Measurements from ENCODE around the gene ACP2. TPM values are rescaled to one million over a fixed set of nuclear protein-coding genes. Genes with fewer than 3 reads are reported as not detected.

ACP2 gene
- total RNA-seq, 1 donor = 32.2 TPM

- no peak overlapping the region for H3K4me2 ChIP-seq (ENCODE audit: insufficient read depth, low read length)
- no peak overlapping the region for H2AFZ ChIP-seq (ENCODE audit: low read length)
- TF ChIP-seq, protein P1, sequence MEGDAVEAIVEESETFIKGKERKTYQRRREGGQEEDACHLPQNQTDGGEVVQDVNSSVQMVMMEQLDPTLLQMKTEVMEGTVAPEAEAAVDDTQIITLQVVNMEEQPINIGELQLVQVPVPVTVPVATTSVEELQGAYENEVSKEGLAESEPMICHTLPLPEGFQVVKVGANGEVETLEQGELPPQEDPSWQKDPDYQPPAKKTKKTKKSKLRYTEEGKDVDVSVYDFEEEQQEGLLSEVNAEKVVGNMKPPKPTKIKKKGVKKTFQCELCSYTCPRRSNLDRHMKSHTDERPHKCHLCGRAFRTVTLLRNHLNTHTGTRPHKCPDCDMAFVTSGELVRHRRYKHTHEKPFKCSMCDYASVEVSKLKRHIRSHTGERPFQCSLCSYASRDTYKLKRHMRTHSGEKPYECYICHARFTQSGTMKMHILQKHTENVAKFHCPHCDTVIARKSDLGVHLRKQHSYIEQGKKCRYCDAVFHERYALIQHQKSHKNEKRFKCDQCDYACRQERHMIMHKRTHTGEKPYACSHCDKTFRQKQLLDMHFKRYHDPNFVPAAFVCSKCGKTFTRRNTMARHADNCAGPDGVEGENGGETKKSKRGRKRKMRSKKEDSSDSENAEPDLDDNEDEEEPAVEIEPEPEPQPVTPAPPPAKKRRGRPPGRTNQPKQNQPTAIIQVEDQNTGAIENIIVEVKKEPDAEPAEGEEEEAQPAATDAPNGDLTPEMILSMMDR (IDR thresholded peaks at IDR 0.05; ENCODE audit: extremely low read depth, low read depth, low read length) = no peak
- peaks cover 11% of the 10 kb centered on the region for H3K4me1 ChIP-seq (ENCODE audit: insufficient read depth, low read length)
- no peaks in the 10 kb centered on the region for H3K27me3 ChIP-seq (ENCODE audit: insufficient read depth, low read length)
- no peak for DNase-seq (ENCODE audit: insufficient read length, low spot score, missing footprints)
- peak overlapping the region; percentile 32 for H3K27ac ChIP-seq (ENCODE audit: low read depth, low read length)
- peaks cover 12% of the 10 kb centered on the region for H3K79me2 ChIP-seq (ENCODE audit: insufficient read depth, low read length)
- no peaks in the 10 kb centered on the region for H3K9me3 ChIP-seq (ENCODE audit: low read depth, low read length)
- H3K4me3 ChIP-seq (ENCODE audit: insufficient read depth, low read length) = no peak overlapping the region
- peaks cover 5% of the 10 kb centered on the region for H4K20me1 ChIP-seq (ENCODE audit: insufficient read depth, low read length)
- H3K36me3 ChIP-seq (ENCODE audit: insufficient read depth, low read length) = peaks cover 26% of the 10 kb centered on the region
Measured at GRCh38 chr11:47222696-47223095, 25.9 kb downstream of the ACP2 start.

- Histone ChIP-seq H3K9me3 (ENCODE audit: low read depth, low read length) (no peaks in the 10 kb centered on the region), H2AFZ (ENCODE audit: low read length) (no peak overlapping the region), H3K4me3 (ENCODE audit: insufficient read depth, low read length) (no peak overlapping the region), H3K27ac (ENCODE audit: low read depth, low read length) (peak overlapping the region; percentile 65), H3K4me1 (ENCODE audit: insufficient read depth, low read length) (peaks cover 25% of the 10 kb centered on the region), H3K27me3 (ENCODE audit: insufficient read depth, low read length) (no peaks in the 10 kb centered on the region), H3K4me2 (ENCODE audit: insufficient read depth, low read length) (peak overlapping the region; percentile 29), H3K36me3 (ENCODE audit: insufficient read depth, low read length) (peaks cover 11% of the 10 kb centered on the region), H3K79me2 (ENCODE audit: insufficient read depth, low read length) (peaks cover 17% of the 10 kb centered on the region), H4K20me1 (ENCODE audit: insufficient read depth, low read length) (peaks cover 5% of the 10 kb centered on the region)
- DNase-seq (ENCODE audit: insufficient read length, low spot score, missing footprints) = no peak
- TF ChIP-seq, protein P1 (IDR thresholded peaks at IDR 0.05; ENCODE audit: extremely low read depth, low read depth, low read length) = no peak
Measured at GRCh38 chr11:47220401-47220821, 28.2 kb downstream of the ACP2 start.

GRCh38 chr11:47216121-47216798 lies 32.4 kb downstream of the ACP2 start:
- Histone ChIP-seq H3K27me3 (ENCODE audit: insufficient read depth, low read length) (no peaks in the 10 kb centered on the region), H3K36me3 (ENCODE audit: insufficient read depth, low read length) (peaks cover 4% of the 10 kb centered on the region), H3K4me2 (ENCODE audit: insufficient read depth, low read length) (peak overlapping the region; percentile 100), H3K9me3 (ENCODE audit: low read depth, low read length) (no peaks in the 10 kb centered on the region), H2AFZ (ENCODE audit: low read length) (no peak overlapping the region), H4K20me1 (ENCODE audit: insufficient read depth, low read length) (peaks cover 5% of the 10 kb centered on the region), H3K79me2 (ENCODE audit: insufficient read depth, low read length) (peaks cover 22% of the 10 kb centered on the region), H3K4me1 (ENCODE audit: insufficient read depth, low read length) (peaks cover 31% of the 10 kb centered on the region), H3K27ac (ENCODE audit: low read depth, low read length) (peak overlapping the region; percentile 93), H3K4me3 (ENCODE audit: insufficient read depth, low read length) (peak overlapping the region; percentile 83)
- TF ChIP-seq, protein P1 (IDR thresholded peaks at IDR 0.05; ENCODE audit: extremely low read depth, low read depth, low read length) = no peak
- DNase-seq (ENCODE audit: insufficient read length, low spot score, missing footprints) = peak; percentile 92

DNA sequence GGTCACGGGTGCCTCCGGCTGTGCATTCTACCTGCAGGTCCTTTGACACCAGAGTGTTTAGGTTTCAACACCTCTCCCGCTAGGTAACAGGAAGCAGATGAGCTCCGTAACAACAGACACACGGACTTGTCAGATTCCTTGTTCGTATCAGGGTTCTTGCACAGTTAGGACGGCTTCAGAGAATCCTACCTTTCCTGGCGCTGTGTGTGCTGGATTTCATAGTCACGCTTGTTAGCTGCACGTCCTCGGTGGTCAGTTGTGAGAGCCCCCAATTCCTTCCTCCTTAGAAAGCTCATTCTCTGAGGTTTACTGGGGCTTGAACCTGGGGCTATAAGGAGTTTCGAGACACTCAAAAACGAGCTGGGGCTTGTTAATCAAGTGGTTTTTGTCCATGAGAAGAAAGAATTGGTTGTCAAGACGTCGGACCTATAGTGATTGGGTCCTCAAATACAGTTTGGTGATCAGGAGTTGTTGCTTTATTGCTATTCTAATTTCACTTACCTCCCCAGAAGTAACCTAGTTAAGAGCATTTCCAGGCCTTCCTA lies 33.2 kb downstream of the ACP2 start:
- H3K79me2 ChIP-seq (ENCODE audit: insufficient read depth, low read length) = peaks cover 22% of the 10 kb centered on the region
- H4K20me1 ChIP-seq (ENCODE audit: insufficient read depth, low read length) = peaks cover 5% of the 10 kb centered on the region
- H3K36me3 ChIP-seq (ENCODE audit: insufficient read depth, low read length) = peaks cover 4% of the 10 kb centered on the region
- peaks cover 28% of the 10 kb centered on the region for H3K4me1 ChIP-seq (ENCODE audit: insufficient read depth, low read length)
- peak overlapping the region; percentile 93 for H3K27ac ChIP-seq (ENCODE audit: low read depth, low read length)
- TF ChIP-seq, protein P1 (IDR thresholded peaks at IDR 0.05; ENCODE audit: extremely low read depth, low read depth, low read length) = no peak
- H2AFZ ChIP-seq (ENCODE audit: low read length) = peak overlapping the region; percentile 89
- no peaks in the 10 kb centered on the region for H3K9me3 ChIP-seq (ENCODE audit: low read depth, low read length)
- H3K4me3 ChIP-seq (ENCODE audit: insufficient read depth, low read length) = peak overlapping the region; percentile 83
- H3K27me3 ChIP-seq (ENCODE audit: insufficient read depth, low read length) = no peaks in the 10 kb centered on the region
- peak overlapping the region; percentile 100 for H3K4me2 ChIP-seq (ENCODE audit: insufficient read depth, low read length)
- DNase-seq (ENCODE audit: insufficient read length, low spot score, missing footprints) = no peak

Measured in osteoblast (primary cell).